IMR-90 (cell line): ENCODE results near the gene TJAP1. TPM values are rescaled to one million over a fixed set of nuclear protein-coding genes. Genes with fewer than 3 reads are reported as not detected.
A peak's percentile ranks its signal among the peaks of the same experiment; 100 is the strongest.

Experiments used
- ATAC-seq: fragments of 200-7000 bp; cut with Tn5 transposase; 2 replicates; pipeline ENCODE4 v1.9.1; 2020; ENCODE audit warnings: low read depth, mild to moderate bottlenecking, moderate library complexity
- BruUV-seq: library from RNA; stranded (reverse); fragments of 400-500 nt; replicated peaks from 2 replicates; lab custom pipeline; 2021; lab: Mats Ljungman, UMichigan
- CTCF ChIA-PET: fragments of 300-600 bp; formaldehyde crosslinking; extraction: SDS; loops from one replicate; lab custom pipeline; 2021; ENCODE audit warnings: antibody characterized with exemption; lab: Yijun Ruan, JAX
- POLR2A ChIA-PET: fragments of 300-600 bp; sonication (Branson Sonifier 250); formaldehyde crosslinking; loops from one replicate; lab custom pipeline; 2022; ENCODE audit warnings: antibody characterized with exemption; ENCODE audit not compliant: unreplicated experiment; lab: Charles Lee
- DNase-seq: peaks from one replicate; pipeline ENCODE4 v3.0.0; 2013
- H2AFZ ChIP-seq: replicated peaks from 2 replicates; pipeline ENCODE3; 2013; ENCODE audit warnings: low read length, mild to moderate bottlenecking; ENCODE audit not compliant: poor library complexity
- H2AK5ac ChIP-seq: 2 replicates; pipeline ENCODE4 v1.6.1; 2013; ENCODE audit warnings: low read depth, low read length, inconsistent platforms
- H2AK9ac ChIP-seq: replicated peaks from 2 replicates; pipeline ENCODE3; 2013; ENCODE audit warnings: mild to moderate bottlenecking, low read depth, low read length, moderate library complexity; ENCODE audit not compliant: poor library complexity
- H2BK120ac ChIP-seq: 2 replicates; pipeline ENCODE4 v1.6.1; 2013; ENCODE audit warnings: low read depth, low read length, inconsistent platforms
- H2BK15ac ChIP-seq: 3 replicates; pipeline ENCODE4 v1.6.1; 2013; ENCODE audit warnings: low read depth, low read length, inconsistent platforms
- H2BK20ac ChIP-seq: 2 replicates; pipeline ENCODE4 v1.6.1; 2013; ENCODE audit warnings: low read depth, mild to moderate bottlenecking, inconsistent platforms, low read length, moderate library complexity
- H2BK5ac ChIP-seq: 2 replicates; pipeline ENCODE4 v1.6.1; 2013; ENCODE audit warnings: mild to moderate bottlenecking, low read depth, low read length, inconsistent platforms; ENCODE audit not compliant: poor library complexity, severe bottlenecking
- H3K14ac ChIP-seq: replicated peaks from 2 replicates; pipeline ENCODE4 v1.6.1; 2013; ENCODE audit warnings: low read depth, low read length, inconsistent platforms
- H3K18ac ChIP-seq: 2 replicates; pipeline ENCODE4 v1.6.1; 2013; ENCODE audit warnings: low read depth, low read length, control low read depth
- H3K23ac ChIP-seq: 2 replicates; pipeline ENCODE4 v1.6.1; 2013; ENCODE audit warnings: low read depth, low read length, inconsistent platforms
- H3K27ac ChIP-seq: 2 replicates; pipeline ENCODE4 v1.5.1; 2013; ENCODE audit warnings: mild to moderate bottlenecking, control low read depth, low read length; ENCODE audit not compliant: insufficient read depth
- H3K27me3 ChIP-seq: 2 replicates; pipeline ENCODE4 v1.6.1; 2013; ENCODE audit warnings: low read length; ENCODE audit not compliant: control insufficient read depth, insufficient read depth
- H3K36me3 ChIP-seq: 2 replicates; pipeline ENCODE4 v1.6.1; 2013; ENCODE audit warnings: low read length, mixed read lengths; ENCODE audit not compliant: control insufficient read depth, insufficient read depth
- H3K4ac ChIP-seq: 2 replicates; pipeline ENCODE4 v1.6.1; 2013; ENCODE audit warnings: low read depth, low read length, inconsistent platforms
- H3K4me1 ChIP-seq: 2 replicates; pipeline ENCODE4 v1.6.1; 2013; ENCODE audit warnings: low read length, mixed read lengths; ENCODE audit not compliant: control insufficient read depth, insufficient read depth
- H3K4me2 ChIP-seq: 2 replicates; pipeline ENCODE4 v1.6.1; 2013; ENCODE audit warnings: low read depth, mild to moderate bottlenecking, control low read depth, low read length, moderate library complexity
- H3K4me3 ChIP-seq: 2 replicates; pipeline ENCODE4 v1.5.1; 2013; ENCODE audit warnings: low read depth, mild to moderate bottlenecking, control low read depth, low read length, moderate library complexity; ENCODE audit not compliant: insufficient read depth
- H3K56ac ChIP-seq: 2 replicates; pipeline ENCODE4 v1.6.1; 2013; ENCODE audit warnings: low read length, inconsistent platforms; ENCODE audit not compliant: insufficient read depth; ENCODE audit errors: extremely low read depth
- H3K79me1 ChIP-seq, 2 experiments: 2 replicates each; pipeline ENCODE4 v1.6.1; 2013; ENCODE audit warnings: low read length in 2 of 2, inconsistent platforms in 1 of 2, low read depth in 1 of 2
- H3K9ac ChIP-seq: 2 replicates; pipeline ENCODE4 v1.6.1; 2013; ENCODE audit warnings: low read depth, low read length, control low read depth
- H3K9me1 ChIP-seq: 2 replicates; pipeline ENCODE4 v1.6.1; 2013; ENCODE audit warnings: low read length, inconsistent platforms; ENCODE audit not compliant: insufficient read depth
- H3K9me3 ChIP-seq: 2 replicates; pipeline ENCODE4 v1.6.1; 2013; ENCODE audit warnings: low read length; ENCODE audit not compliant: control insufficient read depth, insufficient read depth
- H4K20me1 ChIP-seq: 2 replicates; pipeline ENCODE4 v1.6.1; 2013; ENCODE audit warnings: low read length, inconsistent platforms; ENCODE audit not compliant: insufficient read depth
- H4K5ac ChIP-seq: 2 replicates; pipeline ENCODE4 v1.6.1; 2013; ENCODE audit warnings: mild to moderate bottlenecking, low read depth, low read length, control low read depth
- H4K8ac ChIP-seq, 2 experiments: 2 replicates each; pipeline ENCODE4 v1.6.1; 2013; ENCODE audit warnings: low read depth in 2 of 2, low read length in 2 of 2, control low read depth in 1 of 2, inconsistent platforms in 1 of 2
- H4K91ac ChIP-seq: 2 replicates; pipeline ENCODE4 v1.6.1; 2013; ENCODE audit warnings: low read depth, low read length, inconsistent platforms; ENCODE audit not compliant: insufficient read depth
- BHLHE40 ChIP-seq: fragments of 150-350 bp; IDR thresholded peaks from 2 replicates; pipeline ENCODE4 v1.6.1; 2016; ENCODE audit warnings: mild to moderate bottlenecking, low read depth, low read length
- CHD1 ChIP-seq: IDR thresholded peaks from 2 replicates; pipeline ENCODE4 v1.6.1; 2012; ENCODE audit warnings: low read depth, low read length, improper control_type of control experiment
- CTCF ChIP-seq: conservative IDR thresholded peaks from 2 replicates; pipeline ENCODE4 v1.5.1; 2012; ENCODE audit warnings: mild to moderate bottlenecking, low read depth, low read length, improper control_type of control experiment
- ELK1 ChIP-seq: fragments of 150-350 bp; IDR thresholded peaks from 2 replicates; pipeline ENCODE4 v1.6.1; 2016; ENCODE audit warnings: low read depth, mild to moderate bottlenecking, low read length, moderate library complexity, borderline replicate concordance
- FOS ChIP-seq: fragments of 150-350 bp; IDR thresholded peaks from 2 replicates; pipeline ENCODE4 v1.6.1; 2016; ENCODE audit warnings: low read depth, low read length
- MAFK ChIP-seq: IDR thresholded peaks from 2 replicates; pipeline ENCODE4 v1.6.1; 2012; ENCODE audit warnings: low read depth, low read length, improper control_type of control experiment
- MAZ ChIP-seq: IDR thresholded peaks from 2 replicates; pipeline ENCODE4 v1.6.1; 2012; ENCODE audit warnings: low read depth, mild to moderate bottlenecking, low read length, improper control_type of control experiment, moderate library complexity, borderline replicate concordance
- MXI1 ChIP-seq: IDR thresholded peaks from 2 replicates; pipeline ENCODE4 v1.6.1; 2012; ENCODE audit warnings: low read depth, mild to moderate bottlenecking, low read length, moderate library complexity, borderline replicate concordance
- RCOR1 ChIP-seq: IDR thresholded peaks from 2 replicates; pipeline ENCODE4 v1.6.1; 2012; ENCODE audit warnings: mild to moderate bottlenecking, low read length, improper control_type of control experiment; ENCODE audit not compliant: insufficient replicate concordance
- RFX5 ChIP-seq: IDR thresholded peaks from 2 replicates; pipeline ENCODE4 v1.8.0; 2012; ENCODE audit warnings: low read depth, mild to moderate bottlenecking, low read length, moderate library complexity
- SMC3 ChIP-seq: fragments of 150-350 bp; IDR thresholded peaks from 2 replicates; pipeline ENCODE4 v1.6.1; 2016; ENCODE audit warnings: low read depth, mild to moderate bottlenecking, antibody characterized with exemption, low read length, moderate library complexity
- WGBS, 2 experiments: methylation state at CpG; one replicate each; pipeline versions ENCODE4 v1.1.5 to v1.1.7; 2013; ENCODE audit warnings: missing lambda C conversion rate in 2 of 2; ENCODE audit not compliant: insufficient read length in 1 of 2; ENCODE audit errors: extremely low coverage in 2 of 2; 5-methylcytosine and 5-hydroxymethylcytosine counted together
- dilution Hi-C: fragments of 300-500 bp; cut with HindIII; formaldehyde crosslinking; loops from one replicate; pipeline ENCODE4 v1.14.3; 2018; ENCODE audit warnings: low sequenced_read_pairs; ENCODE audit not compliant: unreplicated experiment
- in situ Hi-C: fragments of 300-500 bp; cut with MboI; formaldehyde crosslinking; loops from 3 replicates; pipeline ENCODE4 v1.14.3; 2019; ENCODE audit warnings: low sequenced_read_pairs, inconsistent platforms, mixed read lengths
- intact Hi-C: fragments of 100-400 bp; cut with micrococcal nuclease; formaldehyde crosslinking; loops from 2 replicates; pipeline ENCODE4 v1.10.0; 2022
- polyA plus RNA-seq, 3 experiments: library from polyadenylated mRNA; depleted of rRNA; stranded (reverse); fragments of >200 nt; gene quantifications; 2 replicates each; pipeline ENCODE4 v1.2.3, GENCODE V29; 2012; ENCODE audit warnings: low replicate concordance in 1 of 3
- total RNA-seq: library from RNA; depleted of rRNA; stranded (reverse); fragments of >200 nt; gene quantifications from 2 replicates; pipeline ENCODE4 v1.2.3, GENCODE V29; 2012

The TJAP1 gene
- total and polyA plus RNA-seq, 2 of the 4 experiments (the other 2 are of a cell fraction): 12.2 to 34.2 TPM

DNA sequence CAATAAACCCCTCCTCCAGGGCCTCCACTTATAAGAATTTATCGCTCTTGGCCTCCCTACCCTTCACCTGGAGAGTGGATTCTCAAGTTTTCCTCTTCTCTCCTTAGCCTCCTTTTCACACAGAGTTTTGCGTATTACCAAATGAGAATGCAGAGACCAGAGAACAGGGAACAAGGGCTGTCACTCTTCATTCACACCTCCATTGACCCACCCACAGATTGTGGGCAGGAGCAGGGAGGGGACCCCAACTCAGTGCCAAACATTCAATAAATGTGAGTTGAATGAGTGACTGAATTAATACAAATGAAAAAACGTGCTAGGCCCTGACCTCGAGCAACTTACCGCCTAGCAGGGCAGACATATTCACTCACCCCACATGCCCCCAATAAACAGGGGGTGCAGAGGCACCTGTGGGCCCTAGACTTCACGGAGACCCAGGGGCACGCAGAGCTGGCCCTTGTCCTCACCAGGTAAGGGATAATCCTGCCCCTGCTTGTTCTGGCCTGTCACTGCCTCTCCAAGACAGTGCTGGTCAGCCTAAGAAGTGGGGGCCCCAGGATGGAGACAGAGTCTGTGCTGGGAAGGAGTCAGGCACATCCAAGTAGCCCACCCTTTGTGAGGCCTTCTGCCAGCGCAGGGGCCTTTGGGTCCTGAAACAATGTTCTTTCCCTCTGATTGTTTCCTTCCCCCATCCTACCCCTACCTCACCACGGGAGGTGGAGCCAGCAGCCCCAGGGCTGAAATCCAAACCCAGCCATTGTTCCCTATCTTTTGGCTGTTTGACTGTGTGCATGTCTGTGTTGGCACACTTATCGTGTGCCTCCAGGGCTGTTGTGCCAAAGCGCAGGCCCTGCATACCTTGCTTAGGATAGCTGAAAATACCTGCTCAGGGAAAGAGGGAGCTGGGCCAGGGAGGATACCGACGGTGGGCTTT, 8.4 kb upstream of the TJAP1 start:
- no peak overlapping the region for H2BK15ac ChIP-seq
- H2BK20ac ChIP-seq: no peak overlapping the region
- no peaks in the 10 kb centered on the region for H4K20me1 ChIP-seq
- no peaks in the 10 kb centered on the region for H3K4me1 ChIP-seq
- no peak overlapping the region for H3K56ac ChIP-seq
- H3K9me1 ChIP-seq: no peaks in the 10 kb centered on the region
- in situ Hi-C loops: no loop called here
- H4K91ac ChIP-seq: no peak overlapping the region
- no peak overlapping the region for H3K18ac ChIP-seq
- no peak overlapping the region for H3K4me3 ChIP-seq
- ChIA-PET CTCF (no interaction called here), POLR2A (no interaction called here)
- no peaks in the 10 kb centered on the region for H3K79me1 ChIP-seq
- ATAC-seq (no peak), DNase-seq (no peak)
- peak overlapping the region; percentile 32 for H2AFZ ChIP-seq
- no peak overlapping the region for H3K4me2 ChIP-seq
- whole genome bisulfite sequencing, 2 experiments: 72% methylated on average over 2 of the region's 13 CpGs; no CpG with 5 or more reads in 1 of the 2 experiments
- H3K27me3 ChIP-seq: peaks cover 21% of the 10 kb centered on the region
- no peak overlapping the region for H2AK5ac ChIP-seq
- no peak overlapping the region for H2BK5ac ChIP-seq
- H2AK9ac ChIP-seq: no peak overlapping the region
- intact Hi-C loops: no loop called here
- no peaks in the 10 kb centered on the region for H3K9me3 ChIP-seq
- no peaks in the 10 kb centered on the region for H3K36me3 ChIP-seq
- no peak overlapping the region for H4K8ac ChIP-seq
- H2BK120ac ChIP-seq: no peak overlapping the region
- H3K14ac ChIP-seq: no peak overlapping the region
- no peak overlapping the region for H3K9ac ChIP-seq
- H3K27ac ChIP-seq: no peak overlapping the region
- BruUV-seq: no TSS peak
- H3K23ac ChIP-seq: no peak overlapping the region
- dilution Hi-C loops: no loop called here
- no peak overlapping the region for H3K4ac ChIP-seq
- H4K5ac ChIP-seq: no peak overlapping the region
- no peak for TF ChIP-seq FOS
- TF ChIP-seq RCOR1: no peak
- no peak for TF ChIP-seq MAZ
- TF ChIP-seq MXI1: no peak
- no peak for TF ChIP-seq SMC3
- TF ChIP-seq ELK1: no peak
- no peak for TF ChIP-seq RFX5
- no peak for TF ChIP-seq CTCF
- no peak for TF ChIP-seq BHLHE40
- TF ChIP-seq MAFK: no peak
- TF ChIP-seq CHD1: no peak
